GM21825 (cell line): ENCODE data around the gene RCBTB1.
"Not testable (repeated sequence)": the region's sequence is repeated elsewhere in the genome, so short reads cannot be mapped to it uniquely, and the experiment has no call there.

Experiments
- ATAC-seq: cut with Tn5 transposase; IDR thresholded peaks from one replicate; pipeline ENCODE4 v1.9.1; 2021; ENCODE audit warnings: mild to moderate bottlenecking, moderate library complexity; ENCODE audit not compliant: unreplicated experiment

RCBTB1 gene

GRCh38 chr13:49606747-49607648 is 21.6 kb upstream of the RCBTB1 start:
- ATAC-seq, result peak; percentile 91

GRCh38 chr13:49604570-49604969 is 19.2 kb upstream of the RCBTB1 start:
- ATAC-seq, result no peak

GRCh38 chr13:49602615-49603014 is 17.3 kb upstream of the RCBTB1 start:
- not testable (repeated sequence) for ATAC-seq

- ATAC-seq, result no peak
Measured at GRCh38 chr13:49602005-49602404, 16.6 kb upstream of the RCBTB1 start.

GRCh38 chr13:49597043-49597641 is 11.8 kb upstream of the RCBTB1 start:
- ATAC-seq, result no peak

- no peak for ATAC-seq
Measured at GRCh38 chr13:49596221-49596620, 10.9 kb upstream of the RCBTB1 start.

GRCh38 chr13:49594576-49594975 is 9.2 kb upstream of the RCBTB1 start:
- ATAC-seq, result no peak

GRCh38 chr13:49593876-49594275 is 8.5 kb upstream of the RCBTB1 start:
- ATAC-seq, result not testable (repeated sequence)

- not testable (repeated sequence) for ATAC-seq
Measured at GRCh38 chr13:49590714-49591113, 5.4 kb upstream of the RCBTB1 start.

- no peak for ATAC-seq
Measured at GRCh38 chr13:49587311-49587847, 2.0 kb upstream of the RCBTB1 start.

- ATAC-seq, result no peak
Measured at GRCh38 chr13:49586717-49587116, 1.4 kb upstream of the RCBTB1 start.

GRCh38 chr13:49584771-49585182 is 581 bp downstream of the RCBTB1 start:
- ATAC-seq, result peak; percentile 2

GRCh38 chr13:49580980-49581680 is 4.2 kb downstream of the RCBTB1 start:
- ATAC-seq, result no peak

GRCh38 chr13:49579501-49579900 is 5.9 kb downstream of the RCBTB1 start:
- no peak for ATAC-seq

- ATAC-seq, result no peak
Measured at GRCh38 chr13:49571299-49572240, 13.8 kb downstream of the RCBTB1 start.

- ATAC-seq, result no peak
Measured at GRCh38 chr13:49569993-49570689, 15.2 kb downstream of the RCBTB1 start.

GRCh38 chr13:49567491-49567890 is 17.9 kb downstream of the RCBTB1 start:
- ATAC-seq, result no peak

GRCh38 chr13:49566461-49566860 is 18.9 kb downstream of the RCBTB1 start:
- no peak for ATAC-seq

GRCh38 chr13:49565461-49565860 is 19.9 kb downstream of the RCBTB1 start:
- not testable (repeated sequence) for ATAC-seq

- ATAC-seq, result no peak
Measured at GRCh38 chr13:49563516-49563915, 21.8 kb downstream of the RCBTB1 start.
